Measurements from ENCODE around the gene TAF10.
A peak's percentile ranks its signal among the peaks of the same experiment; 100 is the strongest.

GRCh38 chr11:6603287-6604080, 8.5 kb downstream of the TAF10 start, which contains the start of the genes ILK and RRP8:
- TF ChIP-seq CTCF (IDR thresholded peaks at IDR 0.05) (peak in 2 of 5 experiments; percentile 22 to 24), POLR2A (IDR thresholded peaks at IDR 0.05) (peak; percentile 70), POLR2AphosphoS5 (IDR thresholded peaks at IDR 0.05) (peak; percentile 82 to 91 (median 88)), EP300 (IDR thresholded peaks at IDR 0.05; ENCODE audit: low read depth) (no peak)

Measured in transverse colon (tissue), 4 donors.